HL-60/S4 (cell line): ENCODE data around the gene MFRP.

ENCODE experiments used
- in situ Hi-C: fragments of 300-500 bp; cut with MboI; formaldehyde crosslinking; loops from 2 replicates; pipeline ENCODE4 v1.14.3; 2022; ENCODE audit warnings: low sequenced_read_pairs

The MFRP gene

DNA sequence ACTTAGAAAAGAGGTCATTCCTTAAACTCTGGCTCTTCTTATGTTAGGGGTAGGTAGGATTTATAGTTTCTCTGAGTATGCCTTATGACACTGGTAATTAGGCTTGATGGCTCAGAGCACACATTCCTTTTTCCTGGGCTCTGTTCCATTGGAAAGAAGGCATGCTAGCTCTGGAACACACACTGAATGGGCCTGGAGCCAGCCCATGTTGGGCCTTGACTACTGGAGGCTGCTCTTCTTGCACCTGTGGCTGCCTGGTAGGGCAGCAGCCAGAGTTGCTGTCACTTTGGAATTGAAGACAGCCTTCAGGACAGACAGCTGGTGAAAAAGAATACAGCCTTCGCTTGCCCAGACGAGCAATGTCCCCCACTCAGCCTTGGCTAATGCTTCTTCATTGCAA is 47.8 kb downstream of the MFRP start:
- in situ Hi-C loops: no loop called here

DNA sequence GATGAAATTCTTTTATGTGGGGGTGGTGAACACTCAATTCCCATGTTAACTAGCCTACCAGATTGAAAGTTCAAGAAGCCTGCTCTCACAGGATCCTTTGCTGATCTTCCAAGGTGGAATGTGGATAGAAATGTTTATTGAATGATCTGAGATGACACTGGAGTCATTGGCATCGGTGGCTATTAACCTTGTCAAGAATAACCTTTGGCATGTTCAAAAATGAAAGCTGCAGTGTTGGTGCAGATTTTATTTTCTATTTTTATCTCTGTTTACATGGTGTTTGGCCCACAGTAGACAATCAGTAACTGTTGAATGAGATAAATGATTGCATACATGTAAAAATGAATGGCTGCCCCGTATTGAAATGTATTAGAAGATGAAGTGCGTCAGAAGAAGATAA is 48.6 kb downstream of the MFRP start:
- in situ Hi-C loops: no loop called here

DNA sequence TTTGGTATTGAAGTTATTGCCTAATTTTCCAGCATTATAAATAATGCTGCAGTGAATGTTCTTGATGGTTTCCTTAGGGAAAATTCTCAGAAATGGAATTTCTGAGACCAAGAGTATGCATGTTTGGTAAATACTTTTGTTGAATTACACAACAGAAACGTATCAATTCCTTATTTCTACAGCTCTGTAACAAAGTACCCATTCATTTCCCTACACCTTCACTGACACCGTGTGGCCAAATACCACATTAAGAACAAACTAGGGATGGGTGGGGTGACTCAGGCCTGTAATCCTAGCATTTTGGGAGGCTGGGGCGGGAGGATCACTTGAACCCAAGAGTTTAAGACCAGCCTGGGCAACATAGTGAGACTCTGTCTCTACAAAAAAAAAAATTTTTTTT is 51.3 kb downstream of the MFRP start:
- in situ Hi-C loops: no loop called here

DNA sequence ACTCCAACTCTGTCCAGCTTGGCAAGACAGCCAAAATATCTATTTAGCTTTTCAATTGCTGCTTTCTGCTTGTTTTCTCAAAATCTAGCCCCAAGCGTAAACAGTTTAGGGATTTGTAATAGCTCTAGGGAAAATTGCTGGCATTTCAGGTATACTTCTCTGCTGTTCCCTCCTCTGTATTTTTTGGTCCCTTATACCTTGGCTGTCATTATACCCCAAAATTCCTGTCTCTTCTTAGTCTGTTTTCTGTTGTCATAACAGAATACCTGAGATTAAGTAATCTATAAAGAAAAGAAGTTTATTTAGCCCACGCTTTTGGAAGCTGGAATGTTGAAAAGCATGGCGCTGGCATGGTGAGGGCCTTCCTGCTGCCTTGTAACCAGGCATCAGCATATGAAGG is 53.0 kb downstream of the MFRP start:
- in situ Hi-C loops: no loop called here

DNA sequence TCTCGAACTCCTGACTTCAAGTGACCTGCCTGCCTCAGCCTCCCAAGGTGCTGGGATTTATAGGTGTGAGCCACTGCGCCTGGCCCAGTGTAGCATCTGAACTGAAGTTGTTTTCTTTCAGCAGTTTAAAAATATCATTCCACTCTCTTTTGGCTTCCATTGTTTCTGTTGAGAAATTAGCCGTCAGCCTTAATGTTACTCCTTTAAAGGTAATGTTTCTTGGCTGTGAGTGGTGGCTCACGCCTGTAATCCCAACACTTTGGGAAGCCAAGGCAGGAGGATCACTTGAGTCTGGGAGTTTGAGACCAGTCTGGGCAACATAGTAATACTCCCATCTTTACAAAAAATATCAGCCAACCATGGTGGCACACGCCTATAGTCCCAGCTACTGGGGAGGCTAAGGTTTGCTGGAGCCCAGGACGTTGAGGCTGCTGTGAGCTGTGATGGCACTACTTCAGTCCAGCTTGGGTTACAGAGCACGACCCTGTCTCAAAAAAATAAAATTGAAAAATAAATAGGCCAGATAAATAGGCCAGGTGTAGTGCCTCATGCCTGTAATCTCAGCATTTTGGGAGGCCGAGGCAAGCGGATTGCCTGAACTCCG is 55.5 kb downstream of the MFRP start:
- in situ Hi-C loops: no loop called here
